GM12873 (cell line): ENCODE results near the gene OR8A1.

Experiments used
- TF ChIP-seq, protein P1 (sequence below): IDR thresholded peaks from 2 replicates; pipeline ENCODE4 v1.5.1; 2012; ENCODE audit warnings: low read depth, mild to moderate bottlenecking, moderate library complexity, low read length, control low read depth; ENCODE audit not compliant: insufficient read depth; ENCODE audit errors: missing control alignments

OR8A1 gene

DNA sequence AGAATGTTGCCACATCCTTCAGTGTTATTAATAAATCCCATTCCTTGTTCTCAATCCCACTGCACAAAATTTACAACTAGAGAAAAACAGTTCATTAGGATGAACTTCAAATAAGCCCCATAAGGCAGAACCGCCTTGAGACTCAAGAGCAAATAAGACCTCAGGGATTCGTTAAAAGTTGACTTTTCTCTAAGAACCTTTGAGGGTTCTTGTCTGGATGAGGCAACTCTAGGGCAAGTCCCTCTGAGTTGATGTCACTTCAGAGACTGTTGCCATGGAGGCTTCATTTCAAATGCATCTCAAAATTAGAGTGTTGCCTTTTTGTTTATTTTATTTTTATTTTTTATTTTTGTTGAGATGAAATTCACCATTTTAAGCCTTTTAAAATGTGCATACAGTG, 21.6 kb downstream of the OR8A1 start:
- TF ChIP-seq, protein P1, sequence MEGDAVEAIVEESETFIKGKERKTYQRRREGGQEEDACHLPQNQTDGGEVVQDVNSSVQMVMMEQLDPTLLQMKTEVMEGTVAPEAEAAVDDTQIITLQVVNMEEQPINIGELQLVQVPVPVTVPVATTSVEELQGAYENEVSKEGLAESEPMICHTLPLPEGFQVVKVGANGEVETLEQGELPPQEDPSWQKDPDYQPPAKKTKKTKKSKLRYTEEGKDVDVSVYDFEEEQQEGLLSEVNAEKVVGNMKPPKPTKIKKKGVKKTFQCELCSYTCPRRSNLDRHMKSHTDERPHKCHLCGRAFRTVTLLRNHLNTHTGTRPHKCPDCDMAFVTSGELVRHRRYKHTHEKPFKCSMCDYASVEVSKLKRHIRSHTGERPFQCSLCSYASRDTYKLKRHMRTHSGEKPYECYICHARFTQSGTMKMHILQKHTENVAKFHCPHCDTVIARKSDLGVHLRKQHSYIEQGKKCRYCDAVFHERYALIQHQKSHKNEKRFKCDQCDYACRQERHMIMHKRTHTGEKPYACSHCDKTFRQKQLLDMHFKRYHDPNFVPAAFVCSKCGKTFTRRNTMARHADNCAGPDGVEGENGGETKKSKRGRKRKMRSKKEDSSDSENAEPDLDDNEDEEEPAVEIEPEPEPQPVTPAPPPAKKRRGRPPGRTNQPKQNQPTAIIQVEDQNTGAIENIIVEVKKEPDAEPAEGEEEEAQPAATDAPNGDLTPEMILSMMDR, result no peak

- TF ChIP-seq, protein P1, result no peak
Observed at GRCh38 chr11:124592627-124593026, 22.8 kb downstream of the OR8A1 start.

- TF ChIP-seq, protein P1, result no peak
Observed at GRCh38 chr11:124595302-124595701, 25.5 kb downstream of the OR8A1 start.

DNA sequence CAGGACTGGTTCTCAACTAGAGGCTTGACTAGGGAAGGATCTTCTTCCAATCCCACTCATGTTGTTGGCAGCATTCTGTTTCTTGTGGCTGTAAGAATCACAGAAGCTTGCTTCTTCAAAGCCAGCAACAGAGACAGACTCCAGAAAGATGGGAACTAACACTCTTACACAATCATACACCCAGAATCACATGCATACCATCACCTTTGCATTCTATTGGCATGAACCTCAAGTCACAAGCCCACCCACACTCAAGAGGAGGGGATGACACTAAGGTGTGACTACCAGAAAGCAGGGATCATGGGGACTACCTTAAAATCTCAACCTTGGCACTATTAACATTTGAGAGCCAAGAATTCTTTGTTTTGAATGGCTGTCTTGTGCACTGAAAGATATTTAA, 27.8 kb downstream of the OR8A1 start:
- TF ChIP-seq, protein P1, result no peak

DNA sequence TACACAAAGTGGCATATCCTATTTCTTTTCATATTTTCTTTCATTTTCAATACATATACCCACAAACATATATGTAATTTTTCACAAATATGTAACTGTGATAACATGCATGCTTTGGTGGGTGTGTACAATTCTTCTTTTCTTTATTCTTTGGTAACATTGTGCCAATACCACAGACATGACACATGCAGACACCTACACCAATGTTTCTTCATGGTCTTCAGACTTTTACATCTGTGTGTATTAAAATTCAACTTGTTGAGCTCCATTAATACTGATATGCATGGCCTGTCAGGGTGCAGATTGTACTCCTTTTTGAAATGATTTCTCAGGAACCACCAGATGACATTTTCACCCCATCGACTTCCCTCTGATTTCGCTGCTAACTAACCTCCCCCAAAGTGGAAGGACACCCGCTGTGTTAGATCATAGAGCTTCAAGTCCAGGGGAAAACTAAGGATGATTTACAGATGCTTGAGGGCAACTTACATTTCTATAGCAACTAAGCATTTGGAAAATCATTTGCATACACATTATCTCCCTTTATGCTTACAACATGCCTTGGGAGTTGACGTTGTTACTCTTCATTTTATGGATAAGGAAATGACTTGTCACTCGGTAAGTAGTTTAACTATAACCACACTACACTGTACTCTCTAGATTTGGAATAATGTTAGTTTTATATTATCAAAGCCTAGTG, 31.0 kb downstream of the OR8A1 start:
- TF ChIP-seq, protein P1, result no peak

DNA sequence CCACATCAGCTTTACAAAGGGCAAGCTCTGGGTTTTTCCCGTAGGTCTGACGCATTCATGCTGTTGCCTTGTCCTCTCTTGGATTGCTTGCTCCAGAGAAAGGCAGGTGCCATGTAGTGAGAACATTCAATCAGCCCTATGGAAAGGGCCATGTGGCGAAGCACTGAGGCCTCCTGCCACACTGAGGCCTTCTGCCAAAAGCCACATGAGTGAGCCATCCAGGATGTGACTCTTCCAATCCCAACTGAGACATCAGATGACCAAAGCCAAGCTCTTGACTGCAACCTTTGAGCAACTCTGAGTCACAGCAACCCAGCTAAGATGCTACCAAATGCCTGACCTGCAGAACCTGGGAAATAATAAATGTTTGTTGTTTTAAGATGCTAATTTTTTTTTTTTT, 32.4 kb downstream of the OR8A1 start:
- TF ChIP-seq, protein P1, result no peak

DNA sequence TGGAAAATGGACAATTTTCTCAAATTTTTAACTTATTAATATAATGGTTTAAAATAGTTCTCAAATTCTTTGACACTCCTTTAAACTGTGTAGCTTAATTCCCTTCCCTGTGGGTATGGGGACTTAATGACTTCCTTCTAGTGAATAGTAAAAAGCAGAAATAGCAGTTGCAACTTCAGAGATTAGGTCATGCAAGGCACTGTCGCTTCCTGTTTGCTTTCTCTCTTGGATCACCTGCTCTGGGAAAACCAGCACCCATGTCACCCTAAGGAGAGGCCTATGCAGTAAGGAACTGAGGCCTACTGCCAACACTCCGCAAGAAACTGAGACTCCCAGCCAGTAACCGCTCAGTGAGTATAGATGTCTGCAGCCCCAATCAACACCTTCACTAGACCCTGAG, 35.9 kb downstream of the OR8A1 start:
- TF ChIP-seq, protein P1, result no peak
